GM10248 (cell line): ENCODE results near the gene DMRT1.

Source experiments
- CTCF ChIA-PET: fragments of 300-600 bp; sonication (Branson Sonifier 250); formaldehyde crosslinking; extraction: SDS; loops from one replicate; lab custom pipeline; 2021; ENCODE audit warnings: antibody characterized with exemption; lab: Yijun Ruan, JAX
- POLR2A ChIA-PET: fragments of 350-650 bp; sonication (Branson Sonifier 250); formaldehyde crosslinking; extraction: SDS; loops from one replicate; lab custom pipeline; 2020; ENCODE audit warnings: antibody characterized with exemption; lab: Yijun Ruan, JAX
- DNase-seq: peaks from one replicate; pipeline ENCODE4 v3.0.0; 2012; ENCODE audit errors: extremely low spot score
- TF ChIP-seq, protein P1 (sequence below): IDR thresholded peaks from 2 replicates; pipeline ENCODE4 v1.5.1; 2012; ENCODE audit warnings: mild to moderate bottlenecking, low read depth; ENCODE audit errors: extremely low read depth, missing control alignments, control extremely low read depth

The DMRT1 gene

GRCh38 chr9:950139-950538, 108.6 kb downstream of the DMRT1 start:
- CTCF ChIA-PET, result no interaction called here
- no peak for DNase-seq
- POLR2A ChIA-PET, result no interaction called here
- TF ChIP-seq, protein P1, sequence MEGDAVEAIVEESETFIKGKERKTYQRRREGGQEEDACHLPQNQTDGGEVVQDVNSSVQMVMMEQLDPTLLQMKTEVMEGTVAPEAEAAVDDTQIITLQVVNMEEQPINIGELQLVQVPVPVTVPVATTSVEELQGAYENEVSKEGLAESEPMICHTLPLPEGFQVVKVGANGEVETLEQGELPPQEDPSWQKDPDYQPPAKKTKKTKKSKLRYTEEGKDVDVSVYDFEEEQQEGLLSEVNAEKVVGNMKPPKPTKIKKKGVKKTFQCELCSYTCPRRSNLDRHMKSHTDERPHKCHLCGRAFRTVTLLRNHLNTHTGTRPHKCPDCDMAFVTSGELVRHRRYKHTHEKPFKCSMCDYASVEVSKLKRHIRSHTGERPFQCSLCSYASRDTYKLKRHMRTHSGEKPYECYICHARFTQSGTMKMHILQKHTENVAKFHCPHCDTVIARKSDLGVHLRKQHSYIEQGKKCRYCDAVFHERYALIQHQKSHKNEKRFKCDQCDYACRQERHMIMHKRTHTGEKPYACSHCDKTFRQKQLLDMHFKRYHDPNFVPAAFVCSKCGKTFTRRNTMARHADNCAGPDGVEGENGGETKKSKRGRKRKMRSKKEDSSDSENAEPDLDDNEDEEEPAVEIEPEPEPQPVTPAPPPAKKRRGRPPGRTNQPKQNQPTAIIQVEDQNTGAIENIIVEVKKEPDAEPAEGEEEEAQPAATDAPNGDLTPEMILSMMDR, result no peak

GRCh38 chr9:952546-952945, 111.0 kb downstream of the DMRT1 start:
- no peak for DNase-seq
- POLR2A ChIA-PET, result no interaction called here
- TF ChIP-seq, protein P1, result no peak
- CTCF ChIA-PET, result interaction anchor here (1.5 to 2.5 kb wide), 5 partner anchors 11 to 407 kb away, joined by 3 to 9 read pairs (median 4); no protein-coding TSS in a partner anchor

DNA sequence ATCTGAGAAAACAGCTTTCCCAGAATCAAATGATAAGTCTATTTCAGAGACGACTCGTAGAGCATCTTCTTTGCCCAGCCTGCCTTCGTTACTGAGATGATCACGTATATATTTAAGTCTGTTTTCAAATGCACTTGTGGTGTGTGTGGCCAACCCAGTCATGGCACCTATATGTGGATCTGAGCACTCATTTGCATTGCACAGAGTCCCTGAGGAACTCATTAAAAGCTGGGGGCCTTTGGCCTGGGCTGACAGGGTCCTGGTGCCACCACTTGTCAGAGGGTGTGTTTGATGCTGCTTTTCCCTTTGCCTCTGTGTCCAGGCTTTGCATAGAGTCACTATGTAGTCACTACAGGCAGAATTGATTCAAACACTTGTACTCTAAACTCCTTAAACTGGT, 117.6 kb downstream of the DMRT1 start:
- ChIA-PET POLR2A (no interaction called here), CTCF (interaction anchor here (1.0 to 1.7 kb wide), 3 partner anchors 11 to 45 kb away, joined by 3 to 4 read pairs (median 3); no protein-coding TSS in a partner anchor)
- TF ChIP-seq, protein P1, result no peak
- no peak for DNase-seq

GRCh38 chr9:959914-960313, 118.4 kb downstream of the DMRT1 start:
- CTCF ChIA-PET, result interaction anchor here (0.9 kb wide), 1 partner anchor 21 kb away, joined by 3 read pairs; no protein-coding TSS in a partner anchor
- no peak for DNase-seq
- TF ChIP-seq, protein P1, result no peak
- POLR2A ChIA-PET, result no interaction called here

- POLR2A ChIA-PET, result no interaction called here
- no peak for DNase-seq
- CTCF ChIA-PET, result no interaction called here
- TF ChIP-seq, protein P1, result no peak
These were observed 120.5 kb downstream of the DMRT1 start for GRCh38 chr9:962023-962422.

DNA sequence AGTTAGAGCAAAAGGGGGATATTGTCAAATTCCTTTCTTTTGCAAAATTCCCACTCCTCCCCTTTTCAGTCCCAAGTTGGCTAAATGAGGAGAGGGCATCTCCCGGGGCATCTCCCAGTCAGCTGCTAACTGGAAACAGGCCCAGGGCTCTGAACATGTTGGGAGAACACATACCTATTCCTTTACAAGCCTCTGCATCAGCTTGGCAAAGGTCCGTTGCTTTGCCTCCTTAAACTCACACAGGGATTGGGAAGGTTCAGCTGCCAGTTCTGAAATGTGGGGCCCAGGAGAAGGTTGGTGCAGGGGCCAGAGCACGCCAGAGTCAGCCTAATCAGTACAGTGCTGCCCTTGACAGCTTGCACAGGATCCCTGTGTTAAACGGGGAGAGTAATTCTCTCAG, 124.0 kb downstream of the DMRT1 start:
- POLR2A ChIA-PET, result no interaction called here
- CTCF ChIA-PET, result interaction anchor here (1.3 to 2.0 kb wide), 2 partner anchors 35 to 37 kb away, joined by 3 to 6 read pairs; no protein-coding TSS in a partner anchor
- TF ChIP-seq, protein P1, result no peak
- DNase-seq, result no peak
